Fibroblast of lung (primary cell): Measurements from ENCODE around the gene PGAP1. TPM values are rescaled to one million over a fixed set of nuclear protein-coding genes. Genes with fewer than 3 reads are reported as not detected.

ENCODE experiments used
- DNase-seq, 2 donors: peaks; one replicate each; pipeline versions ENCODE4 v3.0.0 to v3.0.0-alpha.2; 2010; ENCODE audit warnings: low read depth in 2 of 2
- H2AFZ ChIP-seq: 2 replicates; pipeline ENCODE4 v1.5.1; 2012; ENCODE audit warnings: low read length, control low read depth, inconsistent platforms
- H3K27ac ChIP-seq: 2 replicates; pipeline ENCODE4 v1.5.1; 2011; ENCODE audit warnings: low read length, control low read depth; ENCODE audit not compliant: insufficient read depth
- H3K27me3 ChIP-seq: 2 replicates; pipeline ENCODE4 v1.5.1; 2011; ENCODE audit warnings: mild to moderate bottlenecking, low read length; ENCODE audit not compliant: control insufficient read depth, insufficient read depth
- H3K36me3 ChIP-seq: 2 replicates; pipeline ENCODE4 v1.5.1; 2011; ENCODE audit warnings: low read length; ENCODE audit not compliant: control insufficient read depth, insufficient read depth
- H3K4me1 ChIP-seq: 2 replicates; pipeline ENCODE4 v1.5.1; 2011; ENCODE audit warnings: low read length; ENCODE audit not compliant: control insufficient read depth, insufficient read depth; ENCODE audit errors: extremely low read depth
- H3K4me2 ChIP-seq: 2 replicates; pipeline ENCODE4 v1.5.1; 2011; ENCODE audit warnings: low read length, control low read depth; ENCODE audit not compliant: insufficient read depth; ENCODE audit errors: extremely low read depth
- H3K4me3 ChIP-seq, 4 experiments: fragments of 200-600 bp in 1 of 4; sonication (generic) in 1 of 4; replicated peaks in 1 of 4; 2 replicates each; pipeline ENCODE4 v1.5.1; 2011 to 2016; ENCODE audit warnings: low read length in 4 of 4, low read depth in 3 of 4, mild to moderate bottlenecking in 3 of 4, control low read depth in 2 of 4, inconsistent platforms in 1 of 4, mixed read lengths in 1 of 4; ENCODE audit not compliant: insufficient read depth in 1 of 4; ENCODE audit errors: control extremely low read depth in 1 of 4
- H3K79me2 ChIP-seq: 2 replicates; pipeline ENCODE4 v1.5.1; 2012; ENCODE audit warnings: mild to moderate bottlenecking, low read length, inconsistent platforms; ENCODE audit not compliant: control insufficient read depth, insufficient read depth
- H3K9ac ChIP-seq: 2 replicates; pipeline ENCODE4 v1.5.1; 2011; ENCODE audit warnings: mild to moderate bottlenecking, low read length, control low read depth; ENCODE audit not compliant: insufficient read depth
- H3K9me3 ChIP-seq: 2 replicates; pipeline ENCODE4 v1.5.1; 2012; ENCODE audit warnings: low read depth, low read length; ENCODE audit not compliant: control insufficient read depth, insufficient read depth
- H4K20me1 ChIP-seq: 2 replicates; pipeline ENCODE4 v1.5.1; 2011; ENCODE audit warnings: low read length; ENCODE audit not compliant: control insufficient read depth, insufficient read depth; ENCODE audit errors: extremely low read depth
- CTCF ChIP-seq, 2 donors: IDR thresholded peaks in 1 of 2; conservative IDR thresholded peaks in 1 of 2; 1 replicate in 1 of 2; 2 replicates in 1 of 2; pipeline ENCODE4 v1.5.1; 2011 to 2012; ENCODE audit warnings: low read length in 2 of 2, control low read depth in 1 of 2, inconsistent platforms in 1 of 2, low read depth in 1 of 2, mild to moderate bottlenecking in 1 of 2
- EZH2 ChIP-seq: IDR thresholded peaks from 2 replicates; pipeline ENCODE4 v1.5.1; 2012; ENCODE audit warnings: low read length, control low read depth, mild to moderate bottlenecking; ENCODE audit errors: missing control alignments
- polyA plus RNA-seq, 2 donors: library from polyadenylated mRNA; depleted of rRNA in 1 of 2; stranded (reverse) in 1 of 2; unstranded in 1 of 2; fragments of >200 nt; gene quantifications; 2 replicates each; pipeline ENCODE4 v1.2.1, GENCODE V29; 2011 to 2012; ENCODE audit warnings: missing spikeins in 1 of 2
- total RNA-seq: library from RNA; depleted of rRNA; stranded (reverse); fragments of >200 nt; gene quantifications from 2 replicates; pipeline ENCODE4 v1.2.1, GENCODE V29; 2014

The PGAP1 gene
- total and polyA plus RNA-seq, 2 donors (not counting 1 experiment from before 2014, with no cell fraction given): 7.0 to 12.1 TPM

GRCh38 chr2:196798980-196799379 lies 127.5 kb downstream of the PGAP1 start:
- Histone ChIP-seq H3K79me2 (peaks cover 6% of the 10 kb centered on the region), H3K4me2 (peak overlapping the region; percentile 38), H3K9me3 (no peaks in the 10 kb centered on the region), H3K4me3 (peak overlapping the region; percentile 60 to 100 (median 84)), H4K20me1 (no peaks in the 10 kb centered on the region), H2AFZ (peak overlapping the region; percentile 73), H3K27ac (peak overlapping the region; percentile 70), H3K36me3 (peaks cover 1% of the 10 kb centered on the region), H3K27me3 (no peaks in the 10 kb centered on the region), H3K9ac (peak overlapping the region; percentile 66), H3K4me1 (no peaks in the 10 kb centered on the region)
- TF ChIP-seq EZH2: no peak
- TF ChIP-seq CTCF (conservative IDR thresholded peaks at IDR 0.05 in 1 of 2, IDR thresholded peaks at IDR 0.05 in 1 of 2; ENCODE audit: low read depth in 1 of 2, low read length in 2 of 2): no peak
- peak; percentile 16 to 23 for DNase-seq

- no peak for TF ChIP-seq CTCF (conservative IDR thresholded peaks at IDR 0.05 in 1 of 2, IDR thresholded peaks at IDR 0.05 in 1 of 2; ENCODE audit: low read depth in 1 of 2, low read length in 2 of 2)
- TF ChIP-seq EZH2: no peak
- Histone ChIP-seq H3K27me3 (no peaks in the 10 kb centered on the region), H3K79me2 (no peaks in the 10 kb centered on the region), H3K9me3 (no peaks in the 10 kb centered on the region), H3K36me3 (peaks cover 4% of the 10 kb centered on the region), H3K4me3 (no peak overlapping the region), H3K4me1 (no peaks in the 10 kb centered on the region), H3K27ac (no peak overlapping the region), H3K4me2 (no peak overlapping the region), H2AFZ (no peak overlapping the region), H4K20me1 (no peaks in the 10 kb centered on the region), H3K9ac (no peak overlapping the region)
- no peak for DNase-seq
These were observed 133.6 kb downstream of the PGAP1 start for GRCh38 chr2:196792865-196793264.

- Histone ChIP-seq H3K36me3 (peaks cover 6% of the 10 kb centered on the region), H3K79me2 (no peaks in the 10 kb centered on the region), H3K4me2 (no peak overlapping the region), H3K4me1 (peaks cover 4% of the 10 kb centered on the region), H3K27me3 (no peaks in the 10 kb centered on the region), H4K20me1 (no peaks in the 10 kb centered on the region), H2AFZ (no peak overlapping the region), H3K27ac (no peak overlapping the region), H3K4me3 (no peak overlapping the region), H3K9ac (no peak overlapping the region), H3K9me3 (no peaks in the 10 kb centered on the region)
- TF ChIP-seq EZH2 (no peak), CTCF (conservative IDR thresholded peaks at IDR 0.05 in 1 of 2, IDR thresholded peaks at IDR 0.05 in 1 of 2; ENCODE audit: low read depth in 1 of 2, low read length in 2 of 2) (no peak)
- DNase-seq: peak; percentile 47 to 70
These were observed 142.9 kb downstream of the PGAP1 start for GRCh38 chr2:196783431-196784094.

Other genes with a start within 250 kb of the PGAP1 start
- gene GTF3C3, start 127.0 kb downstream of the PGAP1 start, total RNA-seq: 53.9 and 54.8 TPM in 2 replicates
- 20.9 and 21.2 TPM in 2 replicates for gene GTF3C3, start 127.0 kb downstream of the PGAP1 start, polyA plus RNA-seq
- 0.17 and 0.26 TPM in 2 replicates for gene C2orf66, start 117.4 kb downstream of the PGAP1 start, total RNA-seq
- gene C2orf66, start 117.4 kb downstream of the PGAP1 start, polyA plus RNA-seq: 0.10 TPM in 1 of 2 replicates, not detected in the other